ENCODE results near the gene MAP2K1. TPM values are rescaled to one million over a fixed set of nuclear protein-coding genes. Genes with fewer than 3 reads are reported as not detected.
"Not testable (repeated sequence)": the region's sequence is repeated elsewhere in the genome, so short reads cannot be mapped to it uniquely, and the experiment has no call there.

MAP2K1 gene
- total RNA-seq, 1 donor from 2014 or later = 38.6 TPM

- H3K27me3 ChIP-seq (ENCODE audit: control insufficient read depth in 3 of 3, insufficient read depth in 3 of 3, low read length in 3 of 3) = no peaks in the 10 kb centered on the region
- H3K9ac ChIP-seq (ENCODE audit: low read depth in 1 of 3, low read length in 3 of 3) = no peak overlapping the region
- peaks cover 33 to 48% (median 41%) of the 10 kb centered on the region in 3 donors for H3K36me3 ChIP-seq (ENCODE audit: control insufficient read depth in 3 of 3, insufficient read depth in 3 of 3, low read length in 3 of 3)
- H3K4me1 ChIP-seq (ENCODE audit: control insufficient read depth in 3 of 3, insufficient read depth in 3 of 3, low read length in 3 of 3) = peaks cover 0 to 3% (median 0%) of the 10 kb centered on the region in 3 donors
- H3K4me3 ChIP-seq (ENCODE audit: low read length in 3 of 3) = no peak overlapping the region
- H3K27ac ChIP-seq (ENCODE audit: low read depth, low read length) = no peak overlapping the region
- H3K9me3 ChIP-seq (ENCODE audit: control insufficient read depth in 3 of 3, low read length in 3 of 3) = no peaks in the 10 kb centered on the region
Observed at GRCh38 chr15:66440501-66440900, 53.8 kb downstream of the MAP2K1 start.

GRCh38 chr15:66452420-66452819 lies 65.7 kb downstream of the MAP2K1 start:
- no peaks in the 10 kb centered on the region for H3K4me1 ChIP-seq (ENCODE audit: control insufficient read depth in 3 of 3, insufficient read depth in 3 of 3, low read length in 3 of 3)
- H3K27me3 ChIP-seq (ENCODE audit: control insufficient read depth in 3 of 3, insufficient read depth in 3 of 3, low read length in 3 of 3) = no peaks in the 10 kb centered on the region
- no peak overlapping the region for H3K9ac ChIP-seq (ENCODE audit: low read depth in 1 of 3, low read length in 3 of 3)
- no peak overlapping the region for H3K27ac ChIP-seq (ENCODE audit: low read depth, low read length)
- no peak overlapping the region for H3K4me3 ChIP-seq (ENCODE audit: low read length in 3 of 3)
- H3K9me3 ChIP-seq (ENCODE audit: control insufficient read depth in 3 of 3, low read length in 3 of 3) = no peaks in the 10 kb centered on the region
- peaks cover 0 to 2% (median 0%) of the 10 kb centered on the region in 3 donors for H3K36me3 ChIP-seq (ENCODE audit: control insufficient read depth in 3 of 3, insufficient read depth in 3 of 3, low read length in 3 of 3)

GRCh38 chr15:66452971-66453580 lies 66.4 kb downstream of the MAP2K1 start:
- no peak overlapping the region for H3K4me3 ChIP-seq (ENCODE audit: low read length in 3 of 3)
- peaks cover 0 to 2% (median 0%) of the 10 kb centered on the region in 3 donors for H3K36me3 ChIP-seq (ENCODE audit: control insufficient read depth in 3 of 3, insufficient read depth in 3 of 3, low read length in 3 of 3)
- H3K4me1 ChIP-seq (ENCODE audit: control insufficient read depth in 3 of 3, insufficient read depth in 3 of 3, low read length in 3 of 3) = no peaks in the 10 kb centered on the region
- no peak overlapping the region for H3K27ac ChIP-seq (ENCODE audit: low read depth, low read length)
- no peaks in the 10 kb centered on the region for H3K9me3 ChIP-seq (ENCODE audit: control insufficient read depth in 3 of 3, low read length in 3 of 3)
- H3K27me3 ChIP-seq (ENCODE audit: control insufficient read depth in 3 of 3, insufficient read depth in 3 of 3, low read length in 3 of 3) = no peaks in the 10 kb centered on the region
- no peak overlapping the region for H3K9ac ChIP-seq (ENCODE audit: low read depth in 1 of 3, low read length in 3 of 3)

- H3K4me1 ChIP-seq (ENCODE audit: control insufficient read depth in 3 of 3, insufficient read depth in 3 of 3, low read length in 3 of 3) = no peaks in the 10 kb centered on the region
- no peak overlapping the region for H3K27ac ChIP-seq (ENCODE audit: low read depth, low read length)
- H3K27me3 ChIP-seq (ENCODE audit: control insufficient read depth in 3 of 3, insufficient read depth in 3 of 3, low read length in 3 of 3) = no peaks in the 10 kb centered on the region
- H3K9me3 ChIP-seq (ENCODE audit: control insufficient read depth in 3 of 3, low read length in 3 of 3) = no peaks in the 10 kb centered on the region
- H3K9ac ChIP-seq (ENCODE audit: low read depth in 1 of 3, low read length in 3 of 3) = no peak overlapping the region
- no peaks in the 10 kb centered on the region for H3K36me3 ChIP-seq (ENCODE audit: control insufficient read depth in 3 of 3, insufficient read depth in 3 of 3, low read length in 3 of 3)
- no peak overlapping the region for H3K4me3 ChIP-seq (ENCODE audit: low read length in 3 of 3)
Observed at GRCh38 chr15:66454143-66454542, 67.4 kb downstream of the MAP2K1 start.

GRCh38 chr15:66456211-66456610 lies 69.5 kb downstream of the MAP2K1 start:
- H3K4me3 ChIP-seq (ENCODE audit: low read length in 3 of 3) = no peak overlapping the region
- peaks cover 0 to 3% (median 0%) of the 10 kb centered on the region in 3 donors for H3K36me3 ChIP-seq (ENCODE audit: control insufficient read depth in 3 of 3, insufficient read depth in 3 of 3, low read length in 3 of 3)
- no peaks in the 10 kb centered on the region for H3K9me3 ChIP-seq (ENCODE audit: control insufficient read depth in 3 of 3, low read length in 3 of 3)
- no peaks in the 10 kb centered on the region for H3K4me1 ChIP-seq (ENCODE audit: control insufficient read depth in 3 of 3, insufficient read depth in 3 of 3, low read length in 3 of 3)
- H3K9ac ChIP-seq (ENCODE audit: low read depth in 1 of 3, low read length in 3 of 3) = no peak overlapping the region
- no peak overlapping the region for H3K27ac ChIP-seq (ENCODE audit: low read depth, low read length)
- H3K27me3 ChIP-seq (ENCODE audit: control insufficient read depth in 3 of 3, insufficient read depth in 3 of 3, low read length in 3 of 3) = no peaks in the 10 kb centered on the region

- no peak overlapping the region for H3K9ac ChIP-seq (ENCODE audit: low read depth in 1 of 3, low read length in 3 of 3)
- H3K36me3 ChIP-seq (ENCODE audit: control insufficient read depth in 3 of 3, insufficient read depth in 3 of 3, low read length in 3 of 3) = peaks cover 0 to 3% (median 2%) of the 10 kb centered on the region in 3 donors
- H3K4me1 ChIP-seq (ENCODE audit: control insufficient read depth in 3 of 3, insufficient read depth in 3 of 3, low read length in 3 of 3) = no peaks in the 10 kb centered on the region
- H3K9me3 ChIP-seq (ENCODE audit: control insufficient read depth in 3 of 3, low read length in 3 of 3) = no peaks in the 10 kb centered on the region
- no peak overlapping the region for H3K27ac ChIP-seq (ENCODE audit: low read depth, low read length)
- H3K4me3 ChIP-seq (ENCODE audit: low read length in 3 of 3) = no peak overlapping the region
- H3K27me3 ChIP-seq (ENCODE audit: control insufficient read depth in 3 of 3, insufficient read depth in 3 of 3, low read length in 3 of 3) = no peaks in the 10 kb centered on the region
Observed at GRCh38 chr15:66459818-66460615, 73.3 kb downstream of the MAP2K1 start.

- H3K9ac ChIP-seq (ENCODE audit: low read depth in 1 of 3, low read length in 3 of 3); H3K36me3 ChIP-seq (ENCODE audit: control insufficient read depth in 3 of 3, insufficient read depth in 3 of 3, low read length in 3 of 3); H3K4me3 ChIP-seq (ENCODE audit: low read length in 3 of 3); H3K4me1 ChIP-seq (ENCODE audit: control insufficient read depth in 3 of 3, insufficient read depth in 3 of 3, low read length in 3 of 3); H3K9me3 ChIP-seq (ENCODE audit: control insufficient read depth in 3 of 3, low read length in 3 of 3); H3K27ac ChIP-seq (ENCODE audit: low read depth, low read length); H3K27me3 ChIP-seq (ENCODE audit: control insufficient read depth in 3 of 3, insufficient read depth in 3 of 3, low read length in 3 of 3): not testable (repeated sequence)
Observed at GRCh38 chr15:66461294-66461693, 74.6 kb downstream of the MAP2K1 start.

GRCh38 chr15:66461917-66462316 lies 75.2 kb downstream of the MAP2K1 start:
- peaks cover 0 to 3% (median 2%) of the 10 kb centered on the region in 3 donors for H3K36me3 ChIP-seq (ENCODE audit: control insufficient read depth in 3 of 3, insufficient read depth in 3 of 3, low read length in 3 of 3)
- H3K9me3 ChIP-seq (ENCODE audit: control insufficient read depth in 3 of 3, low read length in 3 of 3) = no peaks in the 10 kb centered on the region
- no peaks in the 10 kb centered on the region for H3K27me3 ChIP-seq (ENCODE audit: control insufficient read depth in 3 of 3, insufficient read depth in 3 of 3, low read length in 3 of 3)
- H3K27ac ChIP-seq (ENCODE audit: low read depth, low read length) = no peak overlapping the region
- H3K9ac ChIP-seq (ENCODE audit: low read depth in 1 of 3, low read length in 3 of 3) = no peak overlapping the region
- no peaks in the 10 kb centered on the region for H3K4me1 ChIP-seq (ENCODE audit: control insufficient read depth in 3 of 3, insufficient read depth in 3 of 3, low read length in 3 of 3)
- H3K4me3 ChIP-seq (ENCODE audit: low read length in 3 of 3) = no peak overlapping the region

GRCh38 chr15:66462627-66463026 lies 75.9 kb downstream of the MAP2K1 start:
- no peaks in the 10 kb centered on the region for H3K4me1 ChIP-seq (ENCODE audit: control insufficient read depth in 3 of 3, insufficient read depth in 3 of 3, low read length in 3 of 3)
- H3K9ac ChIP-seq (ENCODE audit: low read depth in 1 of 3, low read length in 3 of 3) = no peak overlapping the region
- no peak overlapping the region for H3K4me3 ChIP-seq (ENCODE audit: low read length in 3 of 3)
- no peaks in the 10 kb centered on the region for H3K9me3 ChIP-seq (ENCODE audit: control insufficient read depth in 3 of 3, low read length in 3 of 3)
- no peaks in the 10 kb centered on the region for H3K27me3 ChIP-seq (ENCODE audit: control insufficient read depth in 3 of 3, insufficient read depth in 3 of 3, low read length in 3 of 3)
- peaks cover 0 to 3% (median 2%) of the 10 kb centered on the region in 3 donors for H3K36me3 ChIP-seq (ENCODE audit: control insufficient read depth in 3 of 3, insufficient read depth in 3 of 3, low read length in 3 of 3)
- no peak overlapping the region for H3K27ac ChIP-seq (ENCODE audit: low read depth, low read length)

- H3K9ac ChIP-seq (ENCODE audit: low read depth in 1 of 3, low read length in 3 of 3); H3K4me1 ChIP-seq (ENCODE audit: control insufficient read depth in 3 of 3, insufficient read depth in 3 of 3, low read length in 3 of 3); H3K9me3 ChIP-seq (ENCODE audit: control insufficient read depth in 3 of 3, low read length in 3 of 3); H3K27ac ChIP-seq (ENCODE audit: low read depth, low read length); H3K36me3 ChIP-seq (ENCODE audit: control insufficient read depth in 3 of 3, insufficient read depth in 3 of 3, low read length in 3 of 3); H3K27me3 ChIP-seq (ENCODE audit: control insufficient read depth in 3 of 3, insufficient read depth in 3 of 3, low read length in 3 of 3); H3K4me3 ChIP-seq (ENCODE audit: low read length in 3 of 3): not testable (repeated sequence)
Observed at GRCh38 chr15:66465294-66465693, 78.6 kb downstream of the MAP2K1 start.
